PC-3 (cell line): ENCODE data around the gene SELENOI.

Source experiments
- EZH2 ChIP-seq: fragments of 300-600 bp; sonication (generic); IDR thresholded peaks from one replicate; pipeline ENCODE4 v1.6.1; 2017; ENCODE audit warnings: antibody characterized with exemption, mild to moderate bottlenecking, low read length; ENCODE audit not compliant: unreplicated experiment
- EZH2phosphoT487 ChIP-seq: fragments of 300-600 bp; sonication (generic); IDR thresholded peaks from 2 replicates; pipeline ENCODE4 v1.6.1; 2018; ENCODE audit warnings: mild to moderate bottlenecking, antibody characterized with exemption, low read length, borderline replicate concordance
- TF ChIP-seq, protein P1 (sequence below): fragments of 300-600 bp; sonication (generic); conservative IDR thresholded peaks from 2 replicates; pipeline ENCODE4 v1.5.1; 2017; ENCODE audit warnings: antibody characterized with exemption, low read depth, mild to moderate bottlenecking, low read length

DNA sequence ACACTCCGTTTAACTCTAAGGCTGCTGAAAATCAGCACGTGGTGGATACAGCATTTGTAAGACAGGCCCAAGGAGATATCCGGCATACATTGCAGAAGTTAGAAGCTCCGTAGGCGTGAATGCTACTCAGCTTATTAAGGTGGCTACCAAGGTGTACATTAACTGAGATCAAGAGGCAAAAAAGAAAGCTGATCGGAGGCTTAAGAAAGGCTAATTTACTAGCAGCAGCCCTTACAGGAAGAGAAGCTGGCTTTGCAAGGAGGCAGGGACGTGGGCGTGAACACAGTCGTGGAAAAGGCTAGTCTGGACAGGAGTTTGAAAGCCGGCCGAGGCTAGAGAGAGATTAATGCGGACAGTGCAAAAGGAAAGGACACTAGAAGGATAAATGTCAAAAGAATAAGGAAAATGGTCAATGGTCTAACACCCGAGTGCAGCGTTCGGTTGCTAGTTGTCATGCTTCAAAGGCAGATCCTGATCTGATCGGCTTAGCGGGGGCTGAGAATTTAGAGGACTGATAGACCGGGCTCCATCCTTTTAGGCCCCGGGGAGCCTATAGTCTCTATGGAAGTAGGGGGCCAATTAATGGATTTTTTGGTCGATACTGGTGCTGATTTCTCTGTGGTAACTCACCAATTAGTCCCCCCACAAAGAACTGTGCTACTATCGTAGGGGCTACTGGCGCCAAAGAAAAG, 45.6 kb upstream of the SELENOI start:
- TF ChIP-seq, protein P1, sequence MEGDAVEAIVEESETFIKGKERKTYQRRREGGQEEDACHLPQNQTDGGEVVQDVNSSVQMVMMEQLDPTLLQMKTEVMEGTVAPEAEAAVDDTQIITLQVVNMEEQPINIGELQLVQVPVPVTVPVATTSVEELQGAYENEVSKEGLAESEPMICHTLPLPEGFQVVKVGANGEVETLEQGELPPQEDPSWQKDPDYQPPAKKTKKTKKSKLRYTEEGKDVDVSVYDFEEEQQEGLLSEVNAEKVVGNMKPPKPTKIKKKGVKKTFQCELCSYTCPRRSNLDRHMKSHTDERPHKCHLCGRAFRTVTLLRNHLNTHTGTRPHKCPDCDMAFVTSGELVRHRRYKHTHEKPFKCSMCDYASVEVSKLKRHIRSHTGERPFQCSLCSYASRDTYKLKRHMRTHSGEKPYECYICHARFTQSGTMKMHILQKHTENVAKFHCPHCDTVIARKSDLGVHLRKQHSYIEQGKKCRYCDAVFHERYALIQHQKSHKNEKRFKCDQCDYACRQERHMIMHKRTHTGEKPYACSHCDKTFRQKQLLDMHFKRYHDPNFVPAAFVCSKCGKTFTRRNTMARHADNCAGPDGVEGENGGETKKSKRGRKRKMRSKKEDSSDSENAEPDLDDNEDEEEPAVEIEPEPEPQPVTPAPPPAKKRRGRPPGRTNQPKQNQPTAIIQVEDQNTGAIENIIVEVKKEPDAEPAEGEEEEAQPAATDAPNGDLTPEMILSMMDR, result no peak
- TF ChIP-seq EZH2phosphoT487 (no peak), EZH2 (no peak)
